A549 (cell line): ENCODE measurements around the gene MAP2. TPM values are rescaled to one million over a fixed set of nuclear protein-coding genes. Genes with fewer than 3 reads are reported as not detected.

Source experiments
- ATAC-seq, 2 experiments: fragments of 200-7000 bp in 1 of 2; fragments of >200 bp in 1 of 2; cut with Nextera tagmentation in 1 of 2; cut with Tn5 transposase in 1 of 2; 3 replicates each; pipeline versions ENCODE4 v1.8.0 to v1.9.1; 2018 to 2020; ENCODE audit warnings: mild to moderate bottlenecking in 1 of 2, moderate library complexity in 1 of 2
- CTCF ChIA-PET: fragments of 300-600 bp; sonication (Branson Sonifier 250); formaldehyde crosslinking; extraction: SDS; loops from one replicate; lab custom pipeline; 2021; ENCODE audit warnings: antibody characterized with exemption, inconsistent platforms; lab: Yijun Ruan, JAX
- POLR2A ChIA-PET: fragments of 350-600 bp; formaldehyde crosslinking; extraction: SDS; loops from one replicate; lab custom pipeline; 2021; ENCODE audit warnings: antibody characterized with exemption, inconsistent platforms; lab: Yijun Ruan, JAX
- DNase-seq, 2 experiments: peaks; one replicate each; pipeline versions ENCODE4 v3.0.0 to v3.0.0-alpha.2; 2011 to 2016; ENCODE audit warnings: low read depth in 1 of 2, low spot score in 1 of 2
- FAIRE-seq: peaks from 2 replicates; lab custom pipeline; 2011; peaks lifted over from hg19 to GRCh38; lab: Jason Lieb, UNC
- H3K27ac ChIP-seq, 2 experiments: fragments of >200 bp; sonication (Bioruptor Twin); formaldehyde crosslinking; 3 replicates each; pipeline ENCODE4 v1.5.1; 2016 to 2017
- H3K4me1 ChIP-seq: fragments of >200 bp; sonication (Bioruptor Twin); formaldehyde crosslinking; 3 replicates; pipeline ENCODE4 v1.6.1; 2016
- H3K4me2 ChIP-seq: fragments of >200 bp; sonication (Bioruptor Twin); formaldehyde crosslinking; 3 replicates; pipeline ENCODE4 v1.6.1; 2016
- H3K4me3 ChIP-seq: fragments of >200 bp; sonication (Bioruptor Twin); formaldehyde crosslinking; 3 replicates; pipeline ENCODE4 v1.5.1; 2016
- H3K9me3 ChIP-seq: fragments of >200 bp; sonication (Bioruptor Twin); formaldehyde crosslinking; 3 replicates; pipeline ENCODE4 v1.6.1; 2016
- CBX2 ChIP-seq: fragments of 200-600 bp; sonication (generic); IDR thresholded peaks from 2 replicates; pipeline ENCODE4 v1.6.1; 2016; ENCODE audit warnings: low read depth, mild to moderate bottlenecking, borderline replicate concordance
- CBX8 ChIP-seq: fragments of 200-600 bp; sonication (generic); IDR thresholded peaks from 2 replicates; pipeline ENCODE4 v1.6.1; 2016
- CHD2 ChIP-seq: fragments of 150-350 bp; IDR thresholded peaks from 2 replicates; pipeline ENCODE4 v1.6.1; 2014; ENCODE audit warnings: low read length; ENCODE audit not compliant: partially characterized antibody
- EHMT2 ChIP-seq: fragments of 200-600 bp; sonication (generic); IDR thresholded peaks from 2 replicates; pipeline ENCODE4 v1.6.1; 2016; ENCODE audit warnings: antibody characterized with exemption, low read depth, mild to moderate bottlenecking, moderate library complexity
- ESRRA ChIP-seq: fragments of 150-350 bp; IDR thresholded peaks from 2 replicates; pipeline ENCODE4 v1.6.1; 2014; ENCODE audit warnings: mild to moderate bottlenecking, low read length, borderline replicate concordance
- FOSB ChIP-seq: fragments of 250-450 bp; sonication (Bioruptor Pico); IDR thresholded peaks from 2 replicates; pipeline ENCODE4 v1.5.0; 2020; ENCODE audit warnings: mild to moderate bottlenecking, moderate library complexity
- FOSL2 ChIP-seq, 2 experiments: fragments of 450-650 bp in 1 of 2; fragments of >200 bp in 1 of 2; sonication (Bioruptor Twin) in 1 of 2; formaldehyde crosslinking; IDR thresholded peaks; 2 replicates each; pipeline versions ENCODE4 v1.5.0 to v1.6.1; 2016 to 2020; ENCODE audit warnings: mild to moderate bottlenecking in 1 of 2, moderate library complexity in 1 of 2
- HEYL ChIP-seq: fragments of 250-450 bp; sonication (Bioruptor Pico); IDR thresholded peaks from 2 replicates; pipeline ENCODE4 v1.8.0; 2021; ENCODE audit warnings: mild to moderate bottlenecking, moderate library complexity
- HOXB13 ChIP-seq: fragments of 250-450 bp; sonication (Bioruptor Pico); IDR thresholded peaks from 2 replicates; pipeline ENCODE4 v1.5.0; 2020; ENCODE audit warnings: low read depth, mild to moderate bottlenecking, moderate library complexity
- JUN ChIP-seq, 2 experiments: fragments of >200 bp; sonication (Bioruptor Twin); formaldehyde crosslinking; IDR thresholded peaks; 2 replicates in 1 of 2; 3 replicates in 1 of 2; pipeline ENCODE4 v1.6.1; 2016 to 2017
- KDM5A ChIP-seq: fragments of 200-600 bp; sonication (generic); IDR thresholded peaks from 2 replicates; pipeline ENCODE4 v1.6.1; 2016; ENCODE audit warnings: antibody characterized with exemption, mild to moderate bottlenecking
- MAFK ChIP-seq: fragments of 450-650 bp; IDR thresholded peaks from 2 replicates; pipeline ENCODE4 v1.6.1; 2014; ENCODE audit not compliant: partially characterized antibody
- NR3C1 ChIP-seq: fragments of >200 bp; sonication (Bioruptor Twin); formaldehyde crosslinking; IDR thresholded peaks from 3 replicates; pipeline ENCODE4 v1.6.1; 2017
- PHF8 ChIP-seq: fragments of 200-600 bp; sonication (generic); IDR thresholded peaks from 2 replicates; pipeline ENCODE4 v1.6.1; 2016; ENCODE audit warnings: low read depth, mild to moderate bottlenecking, antibody characterized with exemption, moderate library complexity, borderline replicate concordance
- POLR2A ChIP-seq: IDR thresholded peaks from 2 replicates; pipeline ENCODE4 v1.6.1; 2012; ENCODE audit warnings: mild to moderate bottlenecking, low read length
- POLR2AphosphoS2 ChIP-seq: conservative IDR thresholded peaks from 2 replicates; pipeline ENCODE4 v1.6.1; 2012; ENCODE audit warnings: low read length, improper control_type of control experiment, inconsistent platforms
- RAD21 ChIP-seq, 2 experiments: fragments of >200 bp in 1 of 2; sonication (Bioruptor Twin) in 1 of 2; formaldehyde crosslinking in 1 of 2; IDR thresholded peaks in 1 of 2; conservative IDR thresholded peaks in 1 of 2; 2 replicates in 1 of 2; 3 replicates in 1 of 2; pipeline ENCODE4 v1.6.1; 2012 to 2018; ENCODE audit warnings: inconsistent platforms in 1 of 2
- RARB ChIP-seq: fragments of 250-450 bp; sonication (Bioruptor Pico); IDR thresholded peaks from 2 replicates; pipeline ENCODE4 v1.8.0; 2021; ENCODE audit warnings: mild to moderate bottlenecking, moderate library complexity
- RCOR1 ChIP-seq: fragments of 150-350 bp; IDR thresholded peaks from 2 replicates; pipeline ENCODE4 v1.6.1; 2014; ENCODE audit warnings: antibody characterized with exemption, low read length, low read depth
- RNF2 ChIP-seq: fragments of 200-600 bp; sonication (generic); IDR thresholded peaks from 2 replicates; pipeline ENCODE4 v1.6.1; 2016; ENCODE audit warnings: low read depth, mild to moderate bottlenecking, antibody characterized with exemption, moderate library complexity, borderline replicate concordance
- ZFP36 ChIP-seq: fragments of 450-650 bp; IDR thresholded peaks from 2 replicates; pipeline ENCODE4 v1.6.1; 2014; ENCODE audit warnings: borderline replicate concordance; ENCODE audit not compliant: partially characterized antibody
- ZSCAN20 ChIP-seq: fragments of 250-450 bp; sonication (Bioruptor Pico); IDR thresholded peaks from 2 replicates; pipeline ENCODE4 v1.8.0; 2022; ENCODE audit warnings: mild to moderate bottlenecking, moderate library complexity
- WGBS: methylation state at CpG from one replicate; pipeline ENCODE4 v1.1.6; 2017; ENCODE audit errors: missing lambda C conversion rate; 5-methylcytosine and 5-hydroxymethylcytosine counted together
- polyA plus RNA-seq, 4 experiments: library from polyadenylated mRNA; depleted of rRNA in 3 of 4; stranded (reverse); fragments of >200 nt; fragmentation: RNase III in 1 of 4; extraction: RNeasy Plus Mini Kit Qiagen cat#74134 plus additional on column Dnase treatment in 1 of 4; gene quantifications; 2 replicates in 3 of 4; 3 replicates in 1 of 4; pipeline ENCODE4 v1.2.3, GENCODE V29; 2011 to 2017
- TF ChIP-seq, protein P1 (sequence below): fragments of 450-650 bp; IDR thresholded peaks from 2 replicates; pipeline ENCODE4 v1.6.1; 2014; ENCODE audit warnings: antibody characterized with exemption
- TF ChIP-seq, protein P2 (sequence below): fragments of >200 bp; sonication (Bioruptor Twin); formaldehyde crosslinking; IDR thresholded peaks from 2 replicates; pipeline ENCODE4 v1.6.1; 2016
- TF ChIP-seq, protein P3 (sequence below): fragments of >200 bp; sonication (Bioruptor Twin); formaldehyde crosslinking; IDR thresholded peaks from 3 replicates; pipeline ENCODE4 v1.6.1; 2016
- TF ChIP-seq, protein P4 (sequence below): IDR thresholded peaks from 2 replicates; pipeline ENCODE4 v1.6.1; 2012

The MAP2 gene
- polyA plus RNA-seq, 2 of the 4 experiments (the other 2 are of a cell fraction): 0.53 to 1.8 TPM

DNA sequence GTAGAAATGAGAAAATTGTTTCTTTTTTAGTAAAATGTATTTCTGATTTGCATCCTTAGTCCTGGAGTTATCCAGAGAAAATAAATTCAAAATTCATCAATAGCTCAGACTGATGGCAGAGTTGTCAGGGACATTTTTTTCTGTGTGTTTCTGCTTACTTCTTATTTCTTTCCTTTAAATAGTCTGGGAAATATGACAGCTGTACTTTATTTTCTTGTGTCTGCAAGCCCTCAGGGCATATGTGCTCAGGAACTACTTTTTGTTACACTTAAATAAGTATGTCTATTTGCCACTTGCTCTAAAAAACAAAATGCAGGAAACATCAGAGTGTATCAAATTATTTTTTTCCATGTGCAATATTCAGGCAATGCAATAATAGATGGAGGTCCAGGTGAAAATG is 221.0 kb downstream of the MAP2 start:
- TF ChIP-seq ESRRA (no peak), RARB (CRISPR knock-in tag) (no peak), POLR2A (no peak), PHF8 (no peak), CBX8 (no peak), POLR2AphosphoS2 (no peak), FOSL2 (IDR thresholded peaks at IDR 0.05) (no peak), FOSL2 (CRISPR knock-in tag; IDR thresholded peaks at IDR 0.05) (no peak), JUN (IDR thresholded peaks at IDR 0.05) (no peak), HOXB13 (CRISPR knock-in tag) (no peak), MAFK (no peak), HEYL (CRISPR knock-in tag) (no peak), ZFP36 (no peak), RNF2 (no peak)
- TF ChIP-seq, protein P1, sequence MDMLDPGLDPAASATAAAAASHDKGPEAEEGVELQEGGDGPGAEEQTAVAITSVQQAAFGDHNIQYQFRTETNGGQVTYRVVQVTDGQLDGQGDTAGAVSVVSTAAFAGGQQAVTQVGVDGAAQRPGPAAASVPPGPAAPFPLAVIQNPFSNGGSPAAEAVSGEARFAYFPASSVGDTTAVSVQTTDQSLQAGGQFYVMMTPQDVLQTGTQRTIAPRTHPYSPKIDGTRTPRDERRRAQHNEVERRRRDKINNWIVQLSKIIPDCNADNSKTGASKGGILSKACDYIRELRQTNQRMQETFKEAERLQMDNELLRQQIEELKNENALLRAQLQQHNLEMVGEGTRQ: no peak
- TF ChIP-seq, protein P2, sequence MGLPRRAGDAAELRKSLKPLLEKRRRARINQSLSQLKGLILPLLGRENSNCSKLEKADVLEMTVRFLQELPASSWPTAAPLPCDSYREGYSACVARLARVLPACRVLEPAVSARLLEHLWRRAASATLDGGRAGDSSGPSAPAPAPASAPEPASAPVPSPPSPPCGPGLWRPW: no peak
- TF ChIP-seq, protein P3, sequence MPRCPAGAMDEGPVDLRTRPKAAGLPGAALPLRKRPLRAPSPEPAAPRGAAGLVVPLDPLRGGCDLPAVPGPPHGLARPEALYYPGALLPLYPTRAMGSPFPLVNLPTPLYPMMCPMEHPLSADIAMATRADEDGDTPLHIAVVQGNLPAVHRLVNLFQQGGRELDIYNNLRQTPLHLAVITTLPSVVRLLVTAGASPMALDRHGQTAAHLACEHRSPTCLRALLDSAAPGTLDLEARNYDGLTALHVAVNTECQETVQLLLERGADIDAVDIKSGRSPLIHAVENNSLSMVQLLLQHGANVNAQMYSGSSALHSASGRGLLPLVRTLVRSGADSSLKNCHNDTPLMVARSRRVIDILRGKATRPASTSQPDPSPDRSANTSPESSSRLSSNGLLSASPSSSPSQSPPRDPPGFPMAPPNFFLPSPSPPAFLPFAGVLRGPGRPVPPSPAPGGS: no peak
- ATAC-seq: no peak
- no peak for FAIRE-seq
- no peak for DNase-seq
- H3K4me3 ChIP-seq: no peak overlapping the region
- no peak overlapping the region for H3K4me2 ChIP-seq
- ChIA-PET POLR2A (no interaction called here), CTCF (no interaction called here)
- H3K27ac ChIP-seq: no peak overlapping the region
- no peaks in the 10 kb centered on the region for H3K9me3 ChIP-seq
- no peaks in the 10 kb centered on the region for H3K4me1 ChIP-seq

DNA sequence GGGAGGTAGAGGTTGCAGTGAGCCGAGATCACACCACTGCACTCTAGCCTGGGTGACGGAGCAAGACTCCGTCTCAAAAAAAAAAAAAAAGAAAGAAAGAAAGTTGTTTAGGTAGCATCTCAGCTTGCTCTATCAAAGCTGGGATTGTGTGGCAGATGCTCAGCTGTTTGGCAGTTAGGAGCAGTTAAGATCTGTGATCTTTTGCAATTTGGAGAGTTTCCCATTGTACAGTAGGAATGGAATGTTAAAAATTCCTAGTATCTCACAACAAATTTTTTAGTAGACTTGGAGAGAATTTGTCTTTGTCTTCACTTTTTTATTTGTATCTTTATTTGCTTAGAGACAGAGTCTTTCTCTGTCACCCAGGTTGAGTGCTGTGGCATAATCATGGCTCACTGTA is 224.9 kb downstream of the MAP2 start:
- ATAC-seq (no peak), FAIRE-seq (no peak), DNase-seq (no peak)
- TF ChIP-seq CBX2 (no peak), ZSCAN20 (CRISPR knock-in tag) (no peak), HEYL (CRISPR knock-in tag) (no peak), NR3C1 (no peak), KDM5A (no peak), FOSL2 (IDR thresholded peaks at IDR 0.05) (no peak), FOSL2 (CRISPR knock-in tag; IDR thresholded peaks at IDR 0.05) (no peak), RCOR1 (no peak), EHMT2 (no peak), RAD21 (conservative IDR thresholded peaks at IDR 0.05 in 1 of 2, IDR thresholded peaks at IDR 0.05 in 1 of 2) (no peak), CHD2 (no peak), FOSB (CRISPR knock-in tag) (no peak)
- TF ChIP-seq, protein P4, sequence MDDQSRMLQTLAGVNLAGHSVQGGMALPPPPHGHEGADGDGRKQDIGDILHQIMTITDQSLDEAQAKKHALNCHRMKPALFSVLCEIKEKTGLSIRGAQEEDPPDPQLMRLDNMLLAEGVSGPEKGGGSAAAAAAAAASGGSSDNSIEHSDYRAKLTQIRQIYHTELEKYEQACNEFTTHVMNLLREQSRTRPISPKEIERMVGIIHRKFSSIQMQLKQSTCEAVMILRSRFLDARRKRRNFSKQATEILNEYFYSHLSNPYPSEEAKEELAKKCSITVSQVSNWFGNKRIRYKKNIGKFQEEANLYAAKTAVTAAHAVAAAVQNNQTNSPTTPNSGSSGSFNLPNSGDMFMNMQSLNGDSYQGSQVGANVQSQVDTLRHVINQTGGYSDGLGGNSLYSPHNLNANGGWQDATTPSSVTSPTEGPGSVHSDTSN: no peak
- 63% methylated on average over 3 of the region's 3 CpGs for WGBS
- ChIA-PET POLR2A (no interaction called here), CTCF (no interaction called here)
- no peaks in the 10 kb centered on the region for H3K4me1 ChIP-seq
- no peak overlapping the region for H3K4me2 ChIP-seq
- no peak overlapping the region for H3K4me3 ChIP-seq
- no peak overlapping the region for H3K27ac ChIP-seq
- no peaks in the 10 kb centered on the region for H3K9me3 ChIP-seq
